Mesenchymal stem cell (in vitro differentiated cells and primary cell): Measurements from ENCODE around the gene MED26. TPM values are rescaled to one million over a fixed set of nuclear protein-coding genes. Genes with fewer than 3 reads are reported as not detected.

Experiments
- DNase-seq: peaks from one replicate; pipeline ENCODE4 v3.0.0-alpha.2; 2013
- H2AFZ ChIP-seq: one replicate; pipeline ENCODE4 v1.6.1; 2013; ENCODE audit warnings: low read depth, mild to moderate bottlenecking, control low read depth, inconsistent platforms, low read length, moderate library complexity
- H2AK5ac ChIP-seq: 2 replicates; pipeline ENCODE4 v1.6.1; 2013; ENCODE audit warnings: low read length, moderate library complexity, mild to moderate bottlenecking, inconsistent platforms; ENCODE audit not compliant: severe bottlenecking
- H2BK120ac ChIP-seq: one replicate; pipeline ENCODE4 v1.6.1; 2013; ENCODE audit warnings: low read depth, mild to moderate bottlenecking, inconsistent platforms, low read length, moderate library complexity
- H2BK12ac ChIP-seq, 2 experiments: one replicate each; pipeline ENCODE4 v1.6.1; 2013; ENCODE audit warnings: inconsistent platforms in 2 of 2, low read length in 2 of 2, mild to moderate bottlenecking in 2 of 2, moderate library complexity in 2 of 2, control low read depth in 1 of 2
- H2BK15ac ChIP-seq: one replicate; pipeline ENCODE4 v1.6.1; 2013; ENCODE audit warnings: mild to moderate bottlenecking, low read depth, inconsistent platforms; ENCODE audit not compliant: poor library complexity, severe bottlenecking
- H2BK5ac ChIP-seq: 2 replicates; pipeline ENCODE4 v1.6.1; 2013; ENCODE audit warnings: low read depth, mild to moderate bottlenecking, low read length, control low read depth, inconsistent platforms; ENCODE audit not compliant: poor library complexity, severe bottlenecking
- H3K14ac ChIP-seq, 2 experiments: one replicate each; pipeline ENCODE4 v1.6.1; 2013; ENCODE audit warnings: inconsistent platforms in 2 of 2, low read length in 2 of 2, control low read depth in 1 of 2, mild to moderate bottlenecking in 1 of 2, moderate library complexity in 1 of 2
- H3K18ac ChIP-seq, 2 experiments: one replicate each; pipeline ENCODE4 v1.6.1; 2013; ENCODE audit warnings: inconsistent platforms in 2 of 2, low read length in 2 of 2, control low read depth in 1 of 2, low read depth in 1 of 2, mild to moderate bottlenecking in 1 of 2
- H3K23ac ChIP-seq, 2 experiments: one replicate each; pipeline ENCODE4 v1.6.1; 2013; ENCODE audit warnings: inconsistent platforms in 2 of 2, low read length in 2 of 2, mild to moderate bottlenecking in 2 of 2, moderate library complexity in 2 of 2, control low read depth in 1 of 2
- H3K27ac ChIP-seq: 2 replicates; pipeline ENCODE4 v1.5.1; 2013; ENCODE audit warnings: mild to moderate bottlenecking, moderate library complexity, low read length, control low read depth, inconsistent platforms; ENCODE audit not compliant: poor library complexity, severe bottlenecking
- H3K27me3 ChIP-seq, 2 experiments: 2 replicates each; pipeline versions ENCODE4 v1.6.1 to v1.7.0; 2013; ENCODE audit warnings: low read length in 2 of 2, mild to moderate bottlenecking in 2 of 2, moderate library complexity in 2 of 2, control low read depth in 1 of 2, inconsistent platforms in 1 of 2; ENCODE audit not compliant: control insufficient read depth in 1 of 2, insufficient read depth in 1 of 2
- H3K36me3 ChIP-seq, 2 experiments: 2 replicates each; pipeline versions ENCODE4 v1.6.1 to v1.7.0; 2013; ENCODE audit warnings: low read length in 2 of 2, control low read depth in 1 of 2, inconsistent platforms in 1 of 2, low read depth in 1 of 2, mild to moderate bottlenecking in 1 of 2; ENCODE audit not compliant: insufficient read depth in 2 of 2, control insufficient read depth in 1 of 2
- H3K4ac ChIP-seq, 2 experiments: one replicate each; pipeline ENCODE4 v1.6.1; 2013; ENCODE audit warnings: inconsistent platforms in 2 of 2, low read length in 2 of 2, mild to moderate bottlenecking in 2 of 2, moderate library complexity in 2 of 2, control low read depth in 1 of 2, low read depth in 1 of 2
- H3K4me1 ChIP-seq: 2 replicates; pipeline ENCODE4 v1.6.1; 2013; ENCODE audit warnings: low read depth, low read length, control low read depth; ENCODE audit not compliant: control insufficient read depth, insufficient read depth
- H3K4me2 ChIP-seq: 2 replicates; pipeline ENCODE4 v1.6.1; 2013; ENCODE audit warnings: low read length, mild to moderate bottlenecking, inconsistent platforms; ENCODE audit not compliant: poor library complexity, severe bottlenecking
- H3K4me3 ChIP-seq, 2 experiments: 2 replicates each; pipeline versions ENCODE4 v1.5.1 to v1.7.0; 2013; ENCODE audit warnings: low read length in 2 of 2, mild to moderate bottlenecking in 2 of 2, control low read depth in 1 of 2, low read depth in 1 of 2; ENCODE audit not compliant: insufficient read depth in 1 of 2
- H3K79me1 ChIP-seq: replicated peaks from 2 replicates; pipeline ENCODE4 v1.6.1; 2013; ENCODE audit warnings: mild to moderate bottlenecking, control low read depth, low read length, inconsistent platforms; ENCODE audit not compliant: poor library complexity, severe bottlenecking
- H3K9ac ChIP-seq: 2 replicates; pipeline ENCODE4 v1.7.0; 2013; ENCODE audit warnings: mild to moderate bottlenecking, low read length, moderate library complexity
- H3K9me3 ChIP-seq: 2 replicates; pipeline ENCODE4 v1.7.0; 2013; ENCODE audit warnings: mild to moderate bottlenecking, low read length; ENCODE audit not compliant: control insufficient read depth
- H4K8ac ChIP-seq: one replicate; pipeline ENCODE4 v1.6.1; 2013; ENCODE audit warnings: inconsistent platforms, mild to moderate bottlenecking, low read length, moderate library complexity
- H4K91ac ChIP-seq: one replicate; pipeline ENCODE4 v1.6.1; 2013; ENCODE audit warnings: mild to moderate bottlenecking, low read length, inconsistent platforms
- WGBS: methylation state at CpG from one replicate; pipeline ENCODE4 v1.1.7; 2013; ENCODE audit warnings: mixed read lengths; 5-methylcytosine and 5-hydroxymethylcytosine counted together
- polyA plus RNA-seq, 2 experiments: library from polyadenylated mRNA; stranded (reverse); fragments of 200-250 nt; gene quantifications; one replicate each; pipeline ENCODE4 v1.2.3, GENCODE V29; 2013

MED26 gene, protein sequence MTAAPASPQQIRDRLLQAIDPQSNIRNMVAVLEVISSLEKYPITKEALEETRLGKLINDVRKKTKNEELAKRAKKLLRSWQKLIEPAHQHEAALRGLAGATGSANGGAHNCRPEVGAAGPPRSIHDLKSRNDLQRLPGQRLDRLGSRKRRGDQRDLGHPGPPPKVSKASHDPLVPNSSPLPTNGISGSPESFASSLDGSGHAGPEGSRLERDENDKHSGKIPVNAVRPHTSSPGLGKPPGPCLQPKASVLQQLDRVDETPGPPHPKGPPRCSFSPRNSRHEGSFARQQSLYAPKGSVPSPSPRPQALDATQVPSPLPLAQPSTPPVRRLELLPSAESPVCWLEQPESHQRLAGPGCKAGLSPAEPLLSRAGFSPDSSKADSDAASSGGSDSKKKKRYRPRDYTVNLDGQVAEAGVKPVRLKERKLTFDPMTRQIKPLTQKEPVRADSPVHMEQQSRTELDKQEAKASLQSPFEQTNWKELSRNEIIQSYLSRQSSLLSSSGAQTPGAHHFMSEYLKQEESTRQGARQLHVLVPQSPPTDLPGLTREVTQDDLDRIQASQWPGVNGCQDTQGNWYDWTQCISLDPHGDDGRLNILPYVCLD
- polyA plus RNA-seq (2013, experiment 1 of 2), result 4.5 TPM
- polyA plus RNA-seq (2013, experiment 2 of 2), result 4.4 TPM

DNA sequence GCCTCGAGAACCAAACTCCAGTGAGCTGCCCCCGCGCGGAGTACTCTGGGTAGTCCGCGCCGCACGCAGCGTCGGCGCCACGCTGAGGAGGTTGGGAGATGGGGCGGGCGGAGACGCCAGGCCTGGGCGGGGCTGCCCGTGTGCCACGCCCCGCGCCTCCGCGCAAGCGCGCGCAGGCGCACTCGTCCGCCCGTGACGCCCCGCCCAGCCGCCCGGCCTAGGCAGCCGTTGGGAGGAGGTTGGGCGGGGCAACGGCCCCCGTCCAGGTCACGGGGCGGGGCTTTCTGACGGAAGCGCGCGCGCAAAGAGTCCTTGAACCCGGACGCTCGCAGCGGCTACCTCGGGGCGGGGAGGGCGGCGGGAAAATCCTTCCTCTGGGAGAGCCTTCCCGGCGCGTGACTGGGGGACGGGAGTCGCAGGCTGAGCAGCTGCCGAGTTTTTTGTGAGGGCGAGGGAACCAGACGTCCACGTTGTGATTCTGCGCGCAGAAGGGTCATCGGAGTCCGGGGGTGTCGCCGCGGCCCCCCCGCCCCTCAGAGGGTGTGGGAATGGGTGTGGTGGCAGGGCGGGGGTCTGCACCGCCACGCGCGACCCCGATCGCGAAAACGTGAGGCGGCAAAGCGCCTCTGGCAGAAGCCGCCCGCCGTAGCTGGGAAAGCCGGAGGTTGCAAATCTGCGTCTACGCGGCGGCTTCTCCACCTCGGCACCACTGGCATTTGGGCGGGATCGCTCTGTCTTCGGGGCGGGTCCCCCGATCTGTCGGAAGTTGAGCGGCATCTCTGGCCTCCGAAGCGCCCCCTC is at the start of gene MED26:
Gene MED26, minus strand, starts transcription at position 22 of the 801 bp plus-strand sequence. CDS start 261 bp downstream, outside the sequence.
- Histone ChIP-seq H3K9ac (peak within 1 kb of the TSS; percentile 98), H2BK15ac (peak within 1 kb of the TSS; percentile 83), H3K27me3 (no peaks in the 10 kb centered on the region), H3K4me2 (peak within 1 kb of the TSS; percentile 82), H3K18ac (peak within 1 kb of the TSS; percentile 80 to 85), H2BK5ac (no peak within 1 kb of the TSS), H3K9me3 (no peaks in the 10 kb centered on the region), H2AFZ (no peak within 1 kb of the TSS), H4K91ac (peak within 1 kb of the TSS; percentile 98), H2BK120ac (peak within 1 kb of the TSS; percentile 91), H4K8ac (peak within 1 kb of the TSS; percentile 93), H3K36me3 (peaks cover 21 to 37% of the 10 kb centered on the region in 2 experiments), H2AK5ac (no peak within 1 kb of the TSS), H3K4me1 (peaks cover 11% of the 10 kb centered on the region), H3K27ac (peak within 1 kb of the TSS; percentile 70), H3K14ac (peak within 1 kb of the TSS; percentile 36 to 87), H3K23ac (peak within 1 kb of the TSS in 1 of 2 experiments; percentile 91), H3K4ac (peak within 1 kb of the TSS; percentile 79 to 95), H3K4me3 (peak within 1 kb of the TSS; percentile 94 to 97), H2BK12ac (no peak within 1 kb of the TSS), H3K79me1 (peaks cover 5% of the 10 kb centered on the region)
- WGBS, result under 1% methylated on average over 78 of the region's 98 CpGs
- DNase-seq, result peak; percentile 92

DNA sequence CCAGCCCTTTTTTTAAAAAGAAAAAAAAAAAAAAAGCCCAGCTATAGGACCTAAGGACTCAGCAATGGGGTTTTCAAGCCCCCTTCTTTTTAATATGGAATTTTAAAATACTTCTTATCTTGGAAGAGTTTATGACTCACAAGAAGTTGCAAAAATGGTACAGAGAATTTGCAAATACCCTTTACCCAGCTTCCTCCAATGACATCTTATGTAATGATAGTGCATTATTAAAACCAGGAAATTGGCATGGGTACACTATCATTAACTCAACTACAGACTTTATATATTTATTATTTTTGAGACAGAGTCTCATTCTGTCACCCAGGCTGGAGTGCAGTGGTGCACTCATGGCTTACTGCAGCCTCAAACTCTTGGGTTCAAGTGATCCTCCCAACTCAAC is 49.1 kb upstream of the MED26 start:
- Histone ChIP-seq H2BK15ac (no peak overlapping the region), H3K14ac (no peak overlapping the region), H2BK5ac (no peak overlapping the region), H4K8ac (no peak overlapping the region), H3K4me2 (no peak overlapping the region), H3K27me3 (no peaks in the 10 kb centered on the region), H2BK12ac (no peak overlapping the region), H3K27ac (no peak overlapping the region), H2BK120ac (no peak overlapping the region), H3K9ac (no peak overlapping the region), H3K4me1 (no peaks in the 10 kb centered on the region), H2AFZ (no peak overlapping the region), H3K18ac (no peak overlapping the region), H2AK5ac (no peak overlapping the region), H3K4me3 (no peak overlapping the region), H3K9me3 (peaks cover 4% of the 10 kb centered on the region), H3K23ac (no peak overlapping the region), H4K91ac (no peak overlapping the region), H3K79me1 (no peaks in the 10 kb centered on the region), H3K4ac (no peak overlapping the region), H3K36me3 (peaks cover 12 to 14% of the 10 kb centered on the region in 2 experiments)
- no peak for DNase-seq

DNA sequence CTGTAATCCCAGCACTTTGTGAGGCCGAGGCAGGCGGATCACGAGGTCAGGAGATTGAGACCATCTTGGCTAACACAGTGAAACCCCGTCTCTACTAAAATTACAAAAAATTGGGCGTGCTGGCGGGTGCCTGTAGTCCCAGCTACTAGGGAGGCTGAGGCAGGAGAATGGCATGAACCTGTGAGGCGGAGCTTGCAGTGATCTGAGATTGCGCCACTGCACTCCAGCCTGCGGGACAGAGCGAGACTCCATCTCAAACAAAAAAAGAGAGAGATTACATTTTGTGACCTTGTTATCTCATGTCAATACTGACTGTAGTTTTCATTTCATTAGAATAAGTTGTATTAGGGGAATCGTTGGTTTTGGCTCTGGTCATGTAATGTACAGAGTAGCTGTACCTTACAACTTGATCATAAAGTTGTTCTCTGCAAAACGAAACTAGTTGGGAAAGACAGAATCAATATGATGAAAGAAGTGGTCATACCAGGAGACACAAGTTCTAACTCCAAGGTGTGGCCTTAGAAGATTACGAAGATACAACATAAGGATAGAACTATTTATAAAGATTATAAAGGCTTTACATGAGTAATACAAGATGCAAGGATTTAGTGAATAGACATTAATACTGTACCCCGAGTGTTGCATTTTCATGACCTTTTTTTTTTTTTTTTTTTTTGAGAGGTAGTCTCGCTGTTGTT is 48.2 kb upstream of the MED26 start:
- Histone ChIP-seq H3K27me3 (no peaks in the 10 kb centered on the region), H2AK5ac (no peak overlapping the region), H3K9ac (no peak overlapping the region), H3K4me1 (no peaks in the 10 kb centered on the region), H2BK120ac (no peak overlapping the region), H3K4me2 (no peak overlapping the region), H4K91ac (no peak overlapping the region), H3K9me3 (no peaks in the 10 kb centered on the region), H4K8ac (no peak overlapping the region), H3K36me3 (peaks cover 12 to 14% of the 10 kb centered on the region in 2 experiments), H3K14ac (no peak overlapping the region), H3K23ac (no peak overlapping the region), H2BK15ac (no peak overlapping the region), H3K18ac (no peak overlapping the region), H2BK5ac (no peak overlapping the region), H2BK12ac (no peak overlapping the region), H3K4ac (no peak overlapping the region), H3K27ac (no peak overlapping the region), H3K79me1 (no peaks in the 10 kb centered on the region), H3K4me3 (no peak overlapping the region), H2AFZ (no peak overlapping the region)
- 88% methylated on average over 10 of the region's 15 CpGs for WGBS
- DNase-seq, result no peak
